ENCODE data around the gene PBRM1. TPM values are rescaled to one million over a fixed set of nuclear protein-coding genes. Genes with fewer than 3 reads are reported as not detected.

Gene PBRM1
- total and polyA plus RNA-seq, 2 donors (not counting 3 experiments of a cell fraction or from before 2014, with no cell fraction given): 26.7 to 87.1 TPM

DNA sequence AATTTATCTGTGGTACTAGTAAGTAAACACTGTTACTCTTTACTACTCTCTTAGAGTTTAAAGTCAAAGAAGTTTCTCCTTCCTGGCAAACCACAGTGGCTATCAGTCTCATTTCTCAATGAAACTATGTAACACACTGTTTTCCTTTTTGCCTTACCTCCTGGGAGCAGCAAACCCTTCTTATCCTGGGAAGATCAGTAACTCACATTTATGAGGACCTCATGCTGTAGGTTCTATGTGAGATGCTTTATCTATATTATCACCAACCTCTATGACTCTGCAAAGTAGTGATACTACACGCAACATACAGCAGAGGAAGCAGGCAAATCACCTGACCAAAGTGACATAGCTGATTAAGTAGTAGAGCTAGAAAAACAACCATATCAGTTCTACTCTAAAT is 35.3 kb downstream of the PBRM1 start:
- H3K9ac ChIP-seq (replicated peaks; ENCODE audit: extremely low read depth, insufficient read depth, low read length): no peak overlapping the region
- H3K79me2 ChIP-seq (ENCODE audit: control insufficient read depth, insufficient read depth, low read length): no peaks in the 10 kb centered on the region
- POLR2A ChIA-PET: no interaction called here
- dilution Hi-C loops (cut with MboI; ENCODE audit: extremely low pct_ligation_motif_present, low sequenced_read_pairs) (no loop called here), intact Hi-C loops (cut with micrococcal nuclease) (no loop called here)
- H3K27ac ChIP-seq (ENCODE audit: insufficient read depth, low read depth, low read length): no peak overlapping the region
- CTCF ChIA-PET: interaction anchor here (0.9 kb wide), 2 partner anchors 14 to 34 kb away, joined by 3 to 5 read pairs; no protein-coding TSS in a partner anchor
- FAIRE-seq (no peak), DNase-seq (ENCODE audit: low read depth, low spot score) (no peak)
- no peaks in the 10 kb centered on the region for H3K9me1 ChIP-seq (replicated peaks; ENCODE audit: control insufficient read depth, extremely low read depth, insufficient read depth, low read length)
- no peaks in the 10 kb centered on the region for H4K20me1 ChIP-seq (replicated peaks; ENCODE audit: control insufficient read depth, extremely low read depth, insufficient read depth, low read length)
- H3K27me3 ChIP-seq (ENCODE audit: control insufficient read depth in 2 of 2, insufficient read depth in 2 of 2, low read length in 2 of 2): no peaks in the 10 kb centered on the region
- no peaks in the 10 kb centered on the region for H3K9me3 ChIP-seq (replicated peaks; ENCODE audit: control insufficient read depth, insufficient read depth, low read length)
- H3K36me3 ChIP-seq (ENCODE audit: control insufficient read depth in 2 of 2, extremely low read depth in 1 of 2, insufficient read depth in 2 of 2, low read length in 2 of 2): peaks cover 19 to 45% of the 10 kb centered on the region in 2 experiments
- H2AFZ ChIP-seq (ENCODE audit: low read depth, low read length): no peak overlapping the region
- BruUV-seq (replicated peaks): no TSS peak
- no peak for TF ChIP-seq MYC (IDR thresholded peaks at IDR 0.05; ENCODE audit: low read depth, low read length)
- TF ChIP-seq, protein P1, sequence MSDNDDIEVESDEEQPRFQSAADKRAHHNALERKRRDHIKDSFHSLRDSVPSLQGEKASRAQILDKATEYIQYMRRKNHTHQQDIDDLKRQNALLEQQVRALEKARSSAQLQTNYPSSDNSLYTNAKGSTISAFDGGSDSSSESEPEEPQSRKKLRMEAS (IDR thresholded peaks at IDR 0.05; ENCODE audit: insufficient read depth, insufficient read length): no peak
- no peak for TF ChIP-seq JUN (IDR thresholded peaks at IDR 0.05; ENCODE audit: borderline replicate concordance, insufficient read depth, insufficient read length, low read depth)
- no peak for TF ChIP-seq POLR2A (IDR thresholded peaks at IDR 0.05; ENCODE audit: low read depth, low read length)
- TF ChIP-seq, protein P2, sequence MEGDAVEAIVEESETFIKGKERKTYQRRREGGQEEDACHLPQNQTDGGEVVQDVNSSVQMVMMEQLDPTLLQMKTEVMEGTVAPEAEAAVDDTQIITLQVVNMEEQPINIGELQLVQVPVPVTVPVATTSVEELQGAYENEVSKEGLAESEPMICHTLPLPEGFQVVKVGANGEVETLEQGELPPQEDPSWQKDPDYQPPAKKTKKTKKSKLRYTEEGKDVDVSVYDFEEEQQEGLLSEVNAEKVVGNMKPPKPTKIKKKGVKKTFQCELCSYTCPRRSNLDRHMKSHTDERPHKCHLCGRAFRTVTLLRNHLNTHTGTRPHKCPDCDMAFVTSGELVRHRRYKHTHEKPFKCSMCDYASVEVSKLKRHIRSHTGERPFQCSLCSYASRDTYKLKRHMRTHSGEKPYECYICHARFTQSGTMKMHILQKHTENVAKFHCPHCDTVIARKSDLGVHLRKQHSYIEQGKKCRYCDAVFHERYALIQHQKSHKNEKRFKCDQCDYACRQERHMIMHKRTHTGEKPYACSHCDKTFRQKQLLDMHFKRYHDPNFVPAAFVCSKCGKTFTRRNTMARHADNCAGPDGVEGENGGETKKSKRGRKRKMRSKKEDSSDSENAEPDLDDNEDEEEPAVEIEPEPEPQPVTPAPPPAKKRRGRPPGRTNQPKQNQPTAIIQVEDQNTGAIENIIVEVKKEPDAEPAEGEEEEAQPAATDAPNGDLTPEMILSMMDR (IDR thresholded peaks at IDR 0.05; ENCODE audit: extremely low read depth in 1 of 2, insufficient read depth in 1 of 2, low read depth in 1 of 2, low read length in 2 of 2): no peak
- no peak for TF ChIP-seq POLR2AphosphoS5 (IDR thresholded peaks at IDR 0.05; ENCODE audit: insufficient read depth, low read depth, low read length)
- TF ChIP-seq EZH2 (IDR thresholded peaks at IDR 0.05; ENCODE audit: borderline replicate concordance, low read depth, low read length, severe bottlenecking): no peak
- no peak for TF ChIP-seq FOS (IDR thresholded peaks at IDR 0.05; ENCODE audit: borderline replicate concordance, insufficient read depth, low read length)
- no peak for TF ChIP-seq GATA2 (IDR thresholded peaks at IDR 0.05; ENCODE audit: insufficient read depth, insufficient read length, low read depth, low read length)
- H3K4me3 ChIP-seq (replicated peaks in 1 of 3; ENCODE audit: insufficient read depth in 1 of 3, low read depth in 1 of 3, low read length in 3 of 3): no peak overlapping the region
- H3K4me2 ChIP-seq (ENCODE audit: insufficient read depth, low read length): no peak overlapping the region
- H3K4me1 ChIP-seq (ENCODE audit: control insufficient read depth, extremely low read depth, insufficient read depth, low read length): no peaks in the 10 kb centered on the region
